Suprapubic skin (tissue), 4 donors: ENCODE data around the gene NKAIN1. TPM values are rescaled to one million over a fixed set of nuclear protein-coding genes. Genes with fewer than 3 reads are reported as not detected.
"Not testable (repeated sequence)": the region's sequence is repeated elsewhere in the genome, so short reads cannot be mapped to it uniquely, and the experiment has no call there.

Source experiments
- DNase-seq, 2 donors: peaks; one replicate each; pipeline ENCODE4 v3.0.0-alpha.2; 2019; ENCODE audit warnings: low spot score in 2 of 2
- H3K27ac ChIP-seq: fragments of 200-600 bp; sonication (generic); one replicate; pipeline ENCODE4 v1.5.1; 2019
- H3K27me3 ChIP-seq: fragments of 200-600 bp; sonication (generic); one replicate; pipeline ENCODE4 v1.5.1; 2019
- H3K36me3 ChIP-seq: fragments of 200-600 bp; sonication (generic); one replicate; pipeline ENCODE4 v1.5.1; 2019
- H3K4me1 ChIP-seq: fragments of 200-600 bp; sonication (generic); one replicate; pipeline ENCODE4 v1.5.1; 2019
- H3K4me3 ChIP-seq: fragments of 200-600 bp; sonication (generic); one replicate; pipeline ENCODE4 v1.5.1; 2019; ENCODE audit warnings: mild to moderate bottlenecking
- H3K9me3 ChIP-seq: fragments of 200-600 bp; sonication (generic); one replicate; pipeline ENCODE4 v1.5.1; 2019
- EP300 ChIP-seq: sonication (generic); formaldehyde crosslinking; IDR thresholded peaks from one replicate; pipeline ENCODE4 v1.6.1; 2017; ENCODE audit warnings: antibody characterized with exemption
- POLR2A ChIP-seq, 2 donors: fragments of 450-650 bp; IDR thresholded peaks; one replicate each; pipeline ENCODE4 v1.6.1; 2017; ENCODE audit warnings: antibody characterized with exemption in 2 of 2, mild to moderate bottlenecking in 2 of 2, moderate library complexity in 2 of 2
- POLR2AphosphoS5 ChIP-seq, 3 donors: sonication (generic); formaldehyde crosslinking; IDR thresholded peaks; one replicate each; pipeline ENCODE4 v1.6.1; 2017; ENCODE audit warnings: antibody characterized with exemption in 3 of 3
- WGBS: methylation state at CpG from one replicate; pipeline ENCODE4 v1.1.5; 2018; 5-methylcytosine and 5-hydroxymethylcytosine counted together
- total RNA-seq, 4 donors: library from RNA; depleted of rRNA; stranded (reverse); fragments of >200 nt; gene quantifications; one replicate each; pipeline ENCODE4 v1.1.0, GENCODE V29; 2016
- TF ChIP-seq, protein P1 (sequence below), 2 donors: fragments of 200-600 bp in 1 of 2; fragments of 450-650 bp in 1 of 2; sonication (generic) in 1 of 2; IDR thresholded peaks; one replicate each; pipeline ENCODE4 v1.5.1; 2016 to 2019; ENCODE audit warnings: antibody characterized with exemption in 2 of 2, mild to moderate bottlenecking in 1 of 2, moderate library complexity in 1 of 2

NKAIN1 gene
- total RNA-seq, 4 donors from 2014 or later: 0.64 to 2.5 (median 1.5) TPM

DNA sequence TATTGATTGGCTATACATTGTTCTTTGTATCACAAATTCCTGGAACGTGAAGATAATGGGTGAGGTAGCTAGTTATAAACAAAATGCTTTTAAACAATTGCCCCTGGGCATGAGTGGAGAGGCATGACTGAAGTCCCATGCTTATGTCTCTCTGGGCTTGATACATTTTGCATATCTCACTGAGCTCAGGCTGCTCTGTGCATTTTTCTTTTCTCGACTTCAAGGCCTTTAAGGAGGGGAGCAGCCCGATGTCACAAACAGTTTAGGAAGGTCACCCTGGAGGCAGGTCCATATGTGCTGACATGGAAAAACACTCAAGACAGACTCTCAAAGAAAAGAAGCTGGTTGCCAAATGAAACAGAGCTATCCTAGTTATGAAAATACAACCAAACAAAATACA, 94.0 kb downstream of the NKAIN1 start:
- H3K4me1 ChIP-seq: no peaks in the 10 kb centered on the region
- TF ChIP-seq POLR2AphosphoS5 (IDR thresholded peaks at IDR 0.05): no peak
- TF ChIP-seq, protein P1, sequence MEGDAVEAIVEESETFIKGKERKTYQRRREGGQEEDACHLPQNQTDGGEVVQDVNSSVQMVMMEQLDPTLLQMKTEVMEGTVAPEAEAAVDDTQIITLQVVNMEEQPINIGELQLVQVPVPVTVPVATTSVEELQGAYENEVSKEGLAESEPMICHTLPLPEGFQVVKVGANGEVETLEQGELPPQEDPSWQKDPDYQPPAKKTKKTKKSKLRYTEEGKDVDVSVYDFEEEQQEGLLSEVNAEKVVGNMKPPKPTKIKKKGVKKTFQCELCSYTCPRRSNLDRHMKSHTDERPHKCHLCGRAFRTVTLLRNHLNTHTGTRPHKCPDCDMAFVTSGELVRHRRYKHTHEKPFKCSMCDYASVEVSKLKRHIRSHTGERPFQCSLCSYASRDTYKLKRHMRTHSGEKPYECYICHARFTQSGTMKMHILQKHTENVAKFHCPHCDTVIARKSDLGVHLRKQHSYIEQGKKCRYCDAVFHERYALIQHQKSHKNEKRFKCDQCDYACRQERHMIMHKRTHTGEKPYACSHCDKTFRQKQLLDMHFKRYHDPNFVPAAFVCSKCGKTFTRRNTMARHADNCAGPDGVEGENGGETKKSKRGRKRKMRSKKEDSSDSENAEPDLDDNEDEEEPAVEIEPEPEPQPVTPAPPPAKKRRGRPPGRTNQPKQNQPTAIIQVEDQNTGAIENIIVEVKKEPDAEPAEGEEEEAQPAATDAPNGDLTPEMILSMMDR (IDR thresholded peaks at IDR 0.05): no peak
- no peak for TF ChIP-seq EP300
- no peak for TF ChIP-seq POLR2A (IDR thresholded peaks at IDR 0.05)
- no peaks in the 10 kb centered on the region for H3K36me3 ChIP-seq
- H3K27ac ChIP-seq: no peak overlapping the region
- WGBS: 23% methylated on average over 3 of the region's 3 CpGs
- H3K9me3 ChIP-seq: no peaks in the 10 kb centered on the region
- no peaks in the 10 kb centered on the region for H3K27me3 ChIP-seq
- no peak for DNase-seq
- H3K4me3 ChIP-seq: no peak overlapping the region

DNA sequence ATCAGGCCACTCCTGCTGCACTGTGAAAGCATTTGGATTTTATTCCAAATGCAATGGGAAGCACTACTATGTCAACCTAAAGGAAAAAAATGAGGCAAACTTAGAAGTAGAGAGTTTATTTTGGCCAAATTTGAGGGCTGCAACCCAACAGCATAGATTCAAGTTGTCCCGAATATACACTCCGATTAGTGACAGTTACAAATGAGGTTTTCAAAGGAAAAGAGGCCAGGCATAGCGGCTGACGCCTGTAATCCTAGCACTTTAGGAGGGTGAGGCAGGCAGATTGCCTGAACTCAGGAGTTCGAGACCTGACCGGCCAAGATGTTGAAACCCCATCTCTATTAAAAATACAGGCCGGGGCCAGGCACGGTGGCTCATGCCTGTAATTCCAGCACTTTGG, 95.2 kb downstream of the NKAIN1 start:
- H3K36me3 ChIP-seq: no peaks in the 10 kb centered on the region
- DNase-seq: no peak
- no peak overlapping the region for H3K4me3 ChIP-seq
- H3K4me1 ChIP-seq: no peaks in the 10 kb centered on the region
- H3K27ac ChIP-seq: no peak overlapping the region
- H3K27me3 ChIP-seq: no peaks in the 10 kb centered on the region
- WGBS: 86% methylated on average over 8 of the region's 8 CpGs
- no peaks in the 10 kb centered on the region for H3K9me3 ChIP-seq
- TF ChIP-seq, protein P1 (IDR thresholded peaks at IDR 0.05): no peak
- TF ChIP-seq EP300 (no peak), POLR2A (IDR thresholded peaks at IDR 0.05) (no peak), POLR2AphosphoS5 (IDR thresholded peaks at IDR 0.05) (no peak)

DNA sequence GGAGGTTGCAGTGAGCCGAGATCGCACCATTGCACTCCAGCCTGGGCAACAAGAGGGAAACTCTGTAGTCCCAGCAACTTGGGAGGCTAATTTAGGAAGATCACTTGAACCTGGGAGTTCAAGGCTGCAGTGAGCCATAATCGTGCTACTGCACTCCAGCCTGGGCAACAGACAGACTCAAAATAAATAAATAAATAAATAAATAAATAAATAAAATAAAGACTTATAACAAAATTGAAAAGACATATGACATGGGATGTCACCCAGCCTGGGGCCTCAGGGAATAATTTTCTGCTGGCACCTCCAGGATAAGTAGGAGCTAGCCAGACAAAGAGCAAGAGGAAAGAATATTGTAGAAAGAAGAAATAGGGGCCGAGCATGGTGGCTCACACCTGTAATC, 96.2 kb downstream of the NKAIN1 start:
- Histone ChIP-seq H3K36me3 (no peaks in the 10 kb centered on the region), H3K27me3 (no peaks in the 10 kb centered on the region), H3K4me3 (no peak overlapping the region), H3K4me1 (no peaks in the 10 kb centered on the region), H3K9me3 (no peaks in the 10 kb centered on the region), H3K27ac (no peak overlapping the region)
- TF ChIP-seq, protein P1 (IDR thresholded peaks at IDR 0.05): no peak
- TF ChIP-seq POLR2AphosphoS5 (IDR thresholded peaks at IDR 0.05): no peak
- TF ChIP-seq EP300: no peak
- no peak for TF ChIP-seq POLR2A (IDR thresholded peaks at IDR 0.05)
- no peak for DNase-seq
- WGBS: 98% methylated on average over 4 of the region's 4 CpGs

DNA sequence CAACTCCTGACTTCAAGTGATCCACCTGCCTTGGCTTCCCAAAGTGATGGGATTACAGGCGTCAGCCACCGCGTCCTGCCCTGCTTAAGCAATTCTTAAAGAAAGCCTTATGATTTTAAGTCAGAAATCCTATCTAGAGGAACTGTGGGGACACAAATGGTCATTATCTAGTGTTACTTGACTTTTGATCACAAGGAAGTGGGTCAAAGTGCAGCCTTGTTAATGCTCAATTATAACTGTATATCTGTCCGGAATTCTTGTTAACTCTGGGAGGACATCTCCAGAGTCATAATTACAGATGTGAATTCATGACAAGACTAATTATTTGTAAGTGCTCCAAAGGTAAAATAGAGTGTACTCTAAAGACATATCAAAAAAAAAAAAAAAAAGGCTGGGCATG, 97.3 kb downstream of the NKAIN1 start:
- no peak overlapping the region for H3K27ac ChIP-seq
- WGBS: 98% methylated on average over 4 of the region's 4 CpGs
- no peak for DNase-seq
- H3K4me3 ChIP-seq: no peak overlapping the region
- H3K27me3 ChIP-seq: no peaks in the 10 kb centered on the region
- no peaks in the 10 kb centered on the region for H3K9me3 ChIP-seq
- H3K36me3 ChIP-seq: no peaks in the 10 kb centered on the region
- TF ChIP-seq, protein P1 (IDR thresholded peaks at IDR 0.05): no peak
- TF ChIP-seq POLR2AphosphoS5 (IDR thresholded peaks at IDR 0.05) (no peak), POLR2A (IDR thresholded peaks at IDR 0.05) (no peak), EP300 (no peak)
- no peaks in the 10 kb centered on the region for H3K4me1 ChIP-seq

DNA sequence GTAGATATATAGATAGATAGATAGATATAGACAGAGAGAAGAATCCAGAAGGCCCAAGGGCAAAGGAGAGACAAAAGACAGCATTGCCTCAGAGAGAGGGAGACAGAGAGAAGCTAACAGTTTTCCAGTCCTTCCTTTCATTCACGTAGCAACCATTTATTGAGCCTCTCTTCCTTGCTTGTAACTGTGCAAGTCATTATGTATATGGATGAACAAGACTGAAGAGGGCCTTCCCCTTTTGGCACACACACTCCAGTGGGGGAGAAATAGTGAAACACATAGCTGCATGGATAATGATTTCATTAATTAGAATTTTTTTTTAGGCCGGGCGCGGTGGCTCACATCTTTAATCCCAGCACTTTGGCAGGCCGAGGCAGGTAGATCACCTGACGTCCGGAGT, 99.4 kb downstream of the NKAIN1 start:
- 53% methylated on average over 7 of the region's 7 CpGs for WGBS
- Histone ChIP-seq H3K9me3 (no peaks in the 10 kb centered on the region), H3K27me3 (no peaks in the 10 kb centered on the region), H3K27ac (no peak overlapping the region), H3K4me1 (no peaks in the 10 kb centered on the region), H3K36me3 (no peaks in the 10 kb centered on the region), H3K4me3 (no peak overlapping the region)
- no peak for DNase-seq
- no peak for TF ChIP-seq POLR2AphosphoS5 (IDR thresholded peaks at IDR 0.05)

DNA sequence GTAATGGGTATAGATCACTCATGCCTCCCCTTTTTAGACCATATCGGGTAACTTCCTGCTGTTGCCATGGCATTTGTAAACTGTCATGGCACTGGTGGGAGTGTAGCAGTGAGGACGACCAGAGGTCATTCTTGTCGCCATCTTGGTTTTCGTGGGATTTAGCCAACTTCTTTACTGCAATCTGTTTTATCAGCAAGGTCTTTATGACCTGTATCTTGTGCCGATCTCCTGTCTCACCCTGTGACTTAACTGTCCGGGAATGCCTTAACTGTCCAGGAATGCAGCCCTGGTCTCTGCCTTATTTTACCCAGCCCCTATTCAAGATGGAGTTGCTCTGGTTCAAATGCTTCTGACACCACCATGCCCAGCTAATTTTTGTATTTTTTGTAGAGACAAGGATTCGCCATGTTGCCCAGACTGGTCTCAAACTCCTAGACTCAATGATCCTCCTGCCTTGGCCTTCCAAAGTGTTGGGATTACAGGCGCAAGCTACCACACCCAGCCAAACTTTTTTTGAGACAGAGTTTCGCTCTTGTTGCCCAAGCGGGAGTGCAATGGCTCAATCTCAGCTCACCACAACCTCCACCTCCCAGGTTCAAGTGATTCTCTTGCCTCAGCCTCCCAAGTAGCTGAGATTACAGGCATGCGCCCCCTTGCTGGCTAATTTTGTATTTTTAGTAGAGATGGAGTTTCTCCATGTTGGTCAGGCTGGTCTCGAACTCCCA, 100.7 kb downstream of the NKAIN1 start:
- H3K4me3 ChIP-seq, H3K27me3 ChIP-seq, H3K36me3 ChIP-seq, H3K4me1 ChIP-seq, H3K27ac ChIP-seq, DNase-seq, H3K9me3 ChIP-seq: not testable (repeated sequence)
- 96% methylated on average over 12 of the region's 12 CpGs for WGBS

DNA sequence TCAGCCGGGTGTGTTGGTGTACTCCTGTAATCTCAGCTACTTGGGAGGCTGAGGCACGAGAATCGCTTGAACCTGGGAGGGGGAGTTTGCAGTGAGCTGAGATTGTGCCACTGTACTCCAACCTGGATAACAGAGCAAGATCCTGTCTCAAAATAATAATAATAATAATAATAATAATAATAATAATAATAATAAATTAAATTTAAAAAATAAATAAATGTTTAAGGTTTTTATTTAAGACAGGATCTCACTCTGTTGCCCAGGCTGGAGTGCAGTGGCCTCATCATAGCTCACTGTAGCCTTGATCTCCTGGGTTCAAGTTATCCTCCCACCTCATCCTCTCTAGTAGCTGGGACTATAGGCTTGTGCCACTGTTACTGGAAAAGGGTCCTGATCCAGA, 101.8 kb downstream of the NKAIN1 start:
- H3K27me3 ChIP-seq, DNase-seq, H3K27ac ChIP-seq, H3K4me3 ChIP-seq, H3K9me3 ChIP-seq, H3K4me1 ChIP-seq, H3K36me3 ChIP-seq: not testable (repeated sequence)
- WGBS: 87% methylated on average over 3 of the region's 3 CpGs
